ENCODE measurements around the gene CEACAM3.
A peak's percentile ranks its signal among the peaks of the same experiment; 100 is the strongest.
"Not testable (repeated sequence)": the region's sequence is repeated elsewhere in the genome, so short reads cannot be mapped to it uniquely, and the experiment has no call there.

CEACAM3 gene

DNA sequence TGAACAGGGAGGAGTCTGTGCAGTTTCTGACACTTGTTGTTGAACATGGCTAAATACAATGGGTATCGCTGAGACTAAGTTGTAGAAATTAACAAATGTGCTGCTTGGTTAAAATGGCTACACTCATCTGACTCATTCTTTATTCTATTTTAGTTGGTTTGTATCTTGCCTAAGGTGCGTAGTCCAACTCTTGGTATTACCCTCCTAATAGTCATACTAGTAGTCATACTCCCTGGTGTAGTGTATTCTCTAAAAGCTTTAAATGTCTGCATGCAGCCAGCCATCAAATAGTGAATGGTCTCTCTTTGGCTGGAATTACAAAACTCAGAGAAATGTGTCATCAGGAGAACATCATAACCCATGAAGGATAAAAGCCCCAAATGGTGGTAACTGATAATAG lies 25.0 kb upstream of the CEACAM3 start:
- Histone ChIP-seq H3K4me1 (ENCODE audit: control insufficient read depth, insufficient read depth, low read length) (peaks cover under 1% of the 10 kb centered on the region), H3K9me3 (ENCODE audit: control insufficient read depth, insufficient read depth, low read length) (no peaks in the 10 kb centered on the region), H3K4me3 (ENCODE audit: low read depth, low read length) (no peak overlapping the region), H3K9ac (ENCODE audit: low read depth, low read length) (no peak overlapping the region), H3K36me3 (ENCODE audit: control insufficient read depth, insufficient read depth, low read length) (no peaks in the 10 kb centered on the region), H3K27me3 (ENCODE audit: control insufficient read depth, insufficient read depth, low read length) (no peaks in the 10 kb centered on the region)

DNA sequence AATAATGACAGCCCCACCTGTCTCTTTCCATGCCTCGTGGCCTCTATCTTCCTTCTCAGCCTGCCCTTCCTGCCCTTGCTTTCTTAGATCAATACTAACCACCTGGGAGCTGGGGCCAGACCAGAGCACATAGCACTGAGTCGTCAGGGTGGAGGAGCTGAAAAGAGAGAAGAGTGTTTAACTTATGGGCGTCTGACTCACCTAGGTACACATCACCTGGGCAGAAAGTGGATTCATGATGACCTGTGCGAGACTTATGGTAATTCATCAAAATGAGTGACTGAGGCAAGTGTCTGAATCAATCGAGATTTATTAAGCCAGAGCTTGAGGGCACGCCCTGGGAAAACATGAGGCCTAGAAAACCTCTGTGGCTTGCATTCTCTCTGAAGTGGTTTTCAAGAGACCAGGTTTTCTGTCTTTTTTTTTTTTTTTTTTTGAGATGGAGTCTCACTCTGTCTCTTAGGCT lies 21.8 kb upstream of the CEACAM3 start:
- Histone ChIP-seq H3K27me3 (ENCODE audit: control insufficient read depth, insufficient read depth, low read length) (no peaks in the 10 kb centered on the region), H3K9me3 (ENCODE audit: control insufficient read depth, insufficient read depth, low read length) (no peaks in the 10 kb centered on the region), H3K9ac (ENCODE audit: low read depth, low read length) (no peak overlapping the region), H3K4me3 (ENCODE audit: low read depth, low read length) (no peak overlapping the region), H3K36me3 (ENCODE audit: control insufficient read depth, insufficient read depth, low read length) (no peaks in the 10 kb centered on the region), H3K4me1 (ENCODE audit: control insufficient read depth, insufficient read depth, low read length) (peaks cover 3% of the 10 kb centered on the region)

DNA sequence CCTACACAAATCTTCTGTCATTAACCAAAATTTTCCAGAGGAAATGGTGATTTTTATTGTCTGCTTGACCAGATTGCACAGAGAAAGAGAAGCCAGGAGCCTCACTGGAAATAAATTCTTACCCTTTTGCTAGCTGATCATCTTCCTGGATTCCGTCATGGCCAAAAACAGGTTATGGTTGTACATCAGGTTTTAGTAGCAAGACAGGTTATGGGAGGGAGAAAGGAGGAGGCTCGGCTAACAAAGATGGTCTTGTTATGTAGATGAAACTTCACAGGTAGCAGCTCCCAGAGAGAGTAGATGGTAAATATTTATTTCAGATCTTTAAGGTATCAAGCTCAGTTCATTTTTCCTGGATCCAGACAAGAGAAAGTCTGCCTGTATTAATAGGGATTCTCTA lies 19.7 kb upstream of the CEACAM3 start:
- Histone ChIP-seq H3K36me3 (ENCODE audit: control insufficient read depth, insufficient read depth, low read length) (no peaks in the 10 kb centered on the region), H3K4me1 (ENCODE audit: control insufficient read depth, insufficient read depth, low read length) (peaks cover 3% of the 10 kb centered on the region), H3K9me3 (ENCODE audit: control insufficient read depth, insufficient read depth, low read length) (no peaks in the 10 kb centered on the region), H3K4me3 (ENCODE audit: low read depth, low read length) (no peak overlapping the region), H3K27me3 (ENCODE audit: control insufficient read depth, insufficient read depth, low read length) (no peaks in the 10 kb centered on the region), H3K9ac (ENCODE audit: low read depth, low read length) (no peak overlapping the region)

DNA sequence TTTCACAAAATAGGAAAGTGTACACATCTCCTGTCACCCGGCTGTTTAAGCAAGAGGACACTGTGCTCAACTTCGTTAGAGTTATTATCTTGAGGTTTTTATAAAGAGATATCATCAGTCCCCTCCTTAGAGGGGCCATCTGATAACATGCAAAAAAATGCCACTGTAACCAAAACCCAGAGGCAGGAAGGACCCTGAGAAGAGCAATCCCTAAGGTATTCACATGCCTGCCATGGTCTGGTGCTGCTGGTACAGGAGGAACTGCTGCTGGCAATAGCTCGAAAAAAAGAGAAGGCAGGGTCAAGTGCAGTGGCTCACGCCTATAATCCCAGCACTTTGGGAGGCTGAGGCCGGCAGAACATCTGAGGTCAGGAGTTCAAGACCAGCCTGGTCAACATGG lies 12.8 kb upstream of the CEACAM3 start:
- Histone ChIP-seq H3K36me3 (ENCODE audit: control insufficient read depth, insufficient read depth, low read length) (no peaks in the 10 kb centered on the region), H3K9ac (ENCODE audit: low read depth, low read length) (no peak overlapping the region), H3K9me3 (ENCODE audit: control insufficient read depth, insufficient read depth, low read length) (no peaks in the 10 kb centered on the region), H3K4me3 (ENCODE audit: low read depth, low read length) (no peak overlapping the region), H3K27me3 (ENCODE audit: control insufficient read depth, insufficient read depth, low read length) (peaks cover 20% of the 10 kb centered on the region), H3K4me1 (ENCODE audit: control insufficient read depth, insufficient read depth, low read length) (no peaks in the 10 kb centered on the region)

DNA sequence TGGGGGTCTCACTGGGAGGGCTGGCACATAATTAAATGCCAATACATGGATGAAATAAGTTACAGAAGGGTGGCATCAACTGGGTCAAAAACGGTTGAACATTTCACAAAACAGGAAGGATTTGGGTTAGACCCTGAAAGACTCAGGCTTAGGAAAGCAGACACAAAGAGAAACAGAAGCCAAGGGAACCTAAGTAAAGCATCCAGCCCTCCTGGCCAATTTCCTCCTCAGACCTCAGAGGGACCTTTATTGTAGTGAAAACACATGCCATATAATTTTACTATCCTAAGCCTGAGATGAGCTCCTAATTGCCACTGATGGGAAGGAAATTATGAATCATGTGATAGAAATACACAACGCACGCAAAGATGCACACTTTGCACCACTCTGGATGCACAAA lies 12.1 kb upstream of the CEACAM3 start:
- Histone ChIP-seq H3K27me3 (ENCODE audit: control insufficient read depth, insufficient read depth, low read length) (peaks cover 20% of the 10 kb centered on the region), H3K36me3 (ENCODE audit: control insufficient read depth, insufficient read depth, low read length) (no peaks in the 10 kb centered on the region), H3K4me3 (ENCODE audit: low read depth, low read length) (no peak overlapping the region), H3K9ac (ENCODE audit: low read depth, low read length) (no peak overlapping the region), H3K4me1 (ENCODE audit: control insufficient read depth, insufficient read depth, low read length) (no peaks in the 10 kb centered on the region), H3K9me3 (ENCODE audit: control insufficient read depth, insufficient read depth, low read length) (no peaks in the 10 kb centered on the region)

DNA sequence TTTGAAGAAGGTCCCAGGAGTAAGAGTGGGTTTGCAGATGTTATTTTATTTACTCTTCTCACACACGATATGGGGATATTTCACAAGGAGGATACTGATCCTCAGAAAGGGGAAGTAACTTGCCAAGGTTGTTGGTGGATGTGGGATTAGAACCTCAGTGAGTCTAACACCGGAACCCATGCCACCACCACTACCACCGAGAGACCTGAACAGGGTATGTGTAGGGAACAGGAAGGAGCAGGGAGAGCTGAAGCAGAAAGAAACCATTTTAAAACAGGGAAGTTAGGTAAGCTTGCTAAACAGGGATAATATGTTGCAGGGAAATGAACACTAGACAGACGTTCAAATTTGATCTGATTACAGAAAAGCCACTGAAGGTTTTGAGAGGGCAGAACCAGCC lies 11.6 kb upstream of the CEACAM3 start:
- Histone ChIP-seq H3K4me1 (ENCODE audit: control insufficient read depth, insufficient read depth, low read length) (no peaks in the 10 kb centered on the region), H3K9me3 (ENCODE audit: control insufficient read depth, insufficient read depth, low read length) (no peaks in the 10 kb centered on the region), H3K9ac (ENCODE audit: low read depth, low read length) (no peak overlapping the region), H3K4me3 (ENCODE audit: low read depth, low read length) (no peak overlapping the region), H3K27me3 (ENCODE audit: control insufficient read depth, insufficient read depth, low read length) (peaks cover 20% of the 10 kb centered on the region), H3K36me3 (ENCODE audit: control insufficient read depth, insufficient read depth, low read length) (no peaks in the 10 kb centered on the region)

DNA sequence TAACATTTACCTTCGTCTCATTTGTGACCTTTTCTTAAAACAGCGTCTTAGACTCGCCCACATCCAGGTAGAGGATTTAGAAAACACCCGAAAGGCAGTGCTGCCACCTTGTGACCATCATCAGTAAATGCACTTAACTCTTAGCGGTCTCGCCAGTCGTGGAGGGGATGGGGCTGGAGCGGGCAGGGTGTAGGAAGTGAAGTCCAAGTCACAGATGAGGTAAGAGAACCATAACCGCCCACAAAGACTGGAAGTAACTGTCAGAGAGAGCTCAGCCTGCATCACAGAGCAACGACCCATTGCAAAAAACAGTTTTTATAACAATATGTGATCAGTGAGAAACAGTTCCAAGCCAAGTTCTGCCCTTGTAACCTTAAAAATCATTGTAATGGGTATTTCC lies 10.7 kb upstream of the CEACAM3 start:
- H3K4me3 ChIP-seq (ENCODE audit: low read depth, low read length) = peak overlapping the region; percentile 42
- peaks cover 20% of the 10 kb centered on the region for H3K27me3 ChIP-seq (ENCODE audit: control insufficient read depth, insufficient read depth, low read length)
- no peaks in the 10 kb centered on the region for H3K9me3 ChIP-seq (ENCODE audit: control insufficient read depth, insufficient read depth, low read length)
- peak overlapping the region; percentile 19 for H3K9ac ChIP-seq (ENCODE audit: low read depth, low read length)
- H3K36me3 ChIP-seq (ENCODE audit: control insufficient read depth, insufficient read depth, low read length) = no peaks in the 10 kb centered on the region
- no peaks in the 10 kb centered on the region for H3K4me1 ChIP-seq (ENCODE audit: control insufficient read depth, insufficient read depth, low read length)

DNA sequence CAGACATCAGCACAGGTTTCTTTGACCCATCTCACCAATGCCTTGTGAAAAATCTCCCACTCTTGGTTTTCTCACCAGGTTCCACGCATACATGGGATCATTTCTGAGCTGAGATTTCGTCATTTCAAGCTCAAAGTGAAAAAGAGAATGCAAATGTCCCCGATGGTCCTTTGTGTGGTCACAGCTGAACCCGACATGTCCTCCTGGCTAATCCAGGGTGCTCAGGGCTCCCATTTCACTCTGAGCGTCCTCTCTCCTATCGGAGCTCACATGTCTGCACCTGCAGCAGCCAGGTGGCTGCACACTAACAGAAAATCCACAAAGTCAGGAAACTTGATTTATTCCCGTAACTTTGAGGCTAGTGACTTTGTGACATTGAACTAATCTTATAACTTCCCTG lies 9.3 kb upstream of the CEACAM3 start:
- H3K4me1 ChIP-seq (ENCODE audit: control insufficient read depth, insufficient read depth, low read length) = no peaks in the 10 kb centered on the region
- no peak overlapping the region for H3K9ac ChIP-seq (ENCODE audit: low read depth, low read length)
- peaks cover 20% of the 10 kb centered on the region for H3K27me3 ChIP-seq (ENCODE audit: control insufficient read depth, insufficient read depth, low read length)

DNA sequence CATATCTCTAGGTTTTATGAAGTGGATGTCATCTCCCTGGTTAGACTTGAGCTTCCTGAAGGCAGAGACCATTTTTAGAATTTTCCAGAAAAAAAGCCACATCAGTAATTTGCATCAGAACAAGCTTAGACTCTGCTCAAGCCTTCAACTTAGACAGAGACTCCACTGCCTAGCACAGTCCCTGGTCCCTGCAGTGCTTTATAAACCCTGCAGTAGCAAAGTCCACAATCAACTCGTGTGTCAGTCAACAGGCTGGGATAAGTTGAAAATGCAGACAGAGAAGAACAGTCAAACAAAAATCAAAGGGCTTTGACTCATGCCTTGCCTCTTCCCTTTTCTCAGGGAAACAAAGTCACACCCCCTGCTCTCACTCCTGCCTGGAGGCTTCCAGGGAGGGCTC lies 7.9 kb upstream of the CEACAM3 start:
- not testable (repeated sequence) for H3K4me1 ChIP-seq (ENCODE audit: control insufficient read depth, insufficient read depth, low read length); H3K4me3 ChIP-seq (ENCODE audit: low read depth, low read length); H3K9ac ChIP-seq (ENCODE audit: low read depth, low read length); H3K9me3 ChIP-seq (ENCODE audit: control insufficient read depth, insufficient read depth, low read length); H3K36me3 ChIP-seq (ENCODE audit: control insufficient read depth, insufficient read depth, low read length)
- peaks cover 23% of the 10 kb centered on the region for H3K27me3 ChIP-seq (ENCODE audit: control insufficient read depth, insufficient read depth, low read length)

More for the DNA sequence above, 9.3 kb upstream of the CEACAM3 start:
- H3K36me3 ChIP-seq (ENCODE audit: control insufficient read depth, insufficient read depth, low read length) = no peaks in the 10 kb centered on the region
- no peaks in the 10 kb centered on the region for H3K9me3 ChIP-seq (ENCODE audit: control insufficient read depth, insufficient read depth, low read length)
- H3K4me3 ChIP-seq (ENCODE audit: low read depth, low read length) = no peak overlapping the region

DNA sequence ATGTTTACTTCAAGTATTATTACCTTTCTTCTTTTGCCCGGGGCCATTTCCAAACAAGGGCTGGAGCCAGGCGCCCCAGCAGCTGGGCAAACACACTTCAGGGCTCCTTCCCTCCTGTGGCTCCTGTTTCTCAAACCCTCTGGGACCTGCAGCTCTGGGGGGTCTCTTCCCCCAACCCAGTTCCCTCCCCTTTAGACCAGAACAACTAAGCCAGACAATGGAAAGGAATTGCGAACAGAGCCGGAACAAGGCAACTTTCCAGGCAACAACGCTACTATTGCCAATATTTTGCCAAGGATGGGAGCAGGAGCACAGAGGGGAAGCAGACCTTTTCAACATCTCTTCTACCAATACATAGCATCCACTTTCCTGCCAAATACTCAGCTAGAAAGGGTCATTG lies 7.3 kb upstream of the CEACAM3 start:
- H3K27me3 ChIP-seq (ENCODE audit: control insufficient read depth, insufficient read depth, low read length) = peaks cover 23% of the 10 kb centered on the region
- H3K36me3 ChIP-seq (ENCODE audit: control insufficient read depth, insufficient read depth, low read length); H3K9me3 ChIP-seq (ENCODE audit: control insufficient read depth, insufficient read depth, low read length); H3K4me3 ChIP-seq (ENCODE audit: low read depth, low read length); H3K4me1 ChIP-seq (ENCODE audit: control insufficient read depth, insufficient read depth, low read length); H3K9ac ChIP-seq (ENCODE audit: low read depth, low read length): not testable (repeated sequence)

DNA sequence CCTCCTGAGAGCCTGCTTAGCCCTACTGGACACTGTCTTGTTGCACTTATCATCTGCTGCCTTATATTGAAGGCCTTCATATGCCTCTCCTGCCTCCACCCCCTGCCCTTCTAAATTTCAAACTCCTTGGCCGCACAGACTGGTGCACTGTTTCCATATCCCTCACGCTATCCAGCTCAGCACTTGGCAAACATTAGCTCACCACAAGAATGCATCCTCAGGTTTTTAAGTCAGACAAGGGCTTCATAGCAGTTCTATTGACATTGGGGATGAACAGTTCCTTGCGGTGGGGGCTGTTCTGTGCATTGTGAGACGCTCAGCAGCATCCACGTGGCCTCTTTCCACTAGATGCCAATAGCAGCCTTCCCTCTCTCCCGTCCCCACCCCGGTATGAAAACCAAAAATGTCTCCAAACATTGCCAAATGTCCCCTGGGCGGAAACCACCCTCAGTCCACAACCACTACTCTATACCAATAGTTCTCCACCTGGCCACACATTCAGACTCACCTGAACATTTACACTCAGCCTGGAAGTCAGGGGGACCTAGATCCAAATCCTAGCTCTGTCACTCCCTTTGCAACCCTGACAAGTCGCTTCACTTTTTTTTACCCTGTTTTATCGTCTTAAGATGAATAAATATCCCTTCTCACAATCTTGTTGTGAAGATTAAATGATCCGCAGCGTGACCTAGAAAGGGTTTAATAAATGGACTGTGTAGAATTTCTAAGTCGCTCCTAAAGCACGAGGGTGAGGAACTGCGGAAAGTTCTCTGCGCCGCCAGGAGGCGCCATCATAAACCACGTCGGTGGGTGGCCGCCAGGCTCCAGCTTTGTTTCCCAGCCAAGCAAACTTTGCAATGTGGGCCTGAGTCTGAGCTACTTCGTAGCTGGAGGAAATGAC lies 3.6 kb upstream of the CEACAM3 start:
- Histone ChIP-seq H3K4me1 (ENCODE audit: control insufficient read depth, insufficient read depth, low read length) (peaks cover 2% of the 10 kb centered on the region), H3K4me3 (ENCODE audit: low read depth, low read length) (no peak overlapping the region), H3K9ac (ENCODE audit: low read depth, low read length) (no peak overlapping the region), H3K9me3 (ENCODE audit: control insufficient read depth, insufficient read depth, low read length) (no peaks in the 10 kb centered on the region), H3K27me3 (ENCODE audit: control insufficient read depth, insufficient read depth, low read length) (peaks cover 4% of the 10 kb centered on the region), H3K36me3 (ENCODE audit: control insufficient read depth, insufficient read depth, low read length) (no peaks in the 10 kb centered on the region)

DNA sequence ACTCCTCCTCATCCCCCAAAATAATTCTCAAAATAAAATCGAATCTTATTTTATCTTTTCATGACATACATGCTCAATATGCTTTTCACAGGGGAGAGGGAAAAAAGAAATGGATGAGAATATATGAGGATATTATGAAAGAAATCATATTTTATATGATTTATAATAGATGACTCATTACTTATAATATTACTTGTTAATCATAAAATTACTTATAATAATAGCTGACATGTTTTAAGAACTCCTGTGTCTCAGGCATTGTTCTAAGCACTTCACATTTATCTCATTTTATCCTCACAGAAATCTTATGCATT lies 3.0 kb upstream of the CEACAM3 start:
- H3K27me3 ChIP-seq (ENCODE audit: control insufficient read depth, insufficient read depth, low read length) = peaks cover 4% of the 10 kb centered on the region
- peaks cover 2% of the 10 kb centered on the region for H3K4me1 ChIP-seq (ENCODE audit: control insufficient read depth, insufficient read depth, low read length)
- H3K4me3 ChIP-seq (ENCODE audit: low read depth, low read length) = no peak overlapping the region
- no peak overlapping the region for H3K9ac ChIP-seq (ENCODE audit: low read depth, low read length)
- no peaks in the 10 kb centered on the region for H3K9me3 ChIP-seq (ENCODE audit: control insufficient read depth, insufficient read depth, low read length)
- H3K36me3 ChIP-seq (ENCODE audit: control insufficient read depth, insufficient read depth, low read length) = no peaks in the 10 kb centered on the region
